ENCODE data around the gene RGS8.

RGS8 gene

GRCh38 chr1:182684116-182684828 lies at the start of gene RGS8:
RGS8 (minus strand) TSS chr1:182684587; CDS start chr1:182669649, 14,938 bp downstream.
- no peak for DNase-seq (ENCODE audit: low read depth)

- DNase-seq (ENCODE audit: low read depth), result no peak
Observed at GRCh38 chr1:182731852-182732575, 47.6 kb upstream of the RGS8 start.

- DNase-seq (ENCODE audit: low read depth), result peak; percentile 3
Observed at GRCh38 chr1:182726912-182727311, 42.5 kb upstream of the RGS8 start.

- DNase-seq (ENCODE audit: low read depth), result peak; percentile 78
Observed at GRCh38 chr1:182725259-182726255, 41.2 kb upstream of the RGS8 start.

- DNase-seq (ENCODE audit: low read depth), result no peak
Observed at GRCh38 chr1:182724215-182724614, 39.8 kb upstream of the RGS8 start.

- DNase-seq (ENCODE audit: low read depth), result no peak
Observed at GRCh38 chr1:182723200-182723599, 38.8 kb upstream of the RGS8 start.

GRCh38 chr1:182721525-182721924 lies 37.1 kb upstream of the RGS8 start:
- no peak for DNase-seq (ENCODE audit: low read depth)

GRCh38 chr1:182720463-182720862 lies 36.1 kb upstream of the RGS8 start:
- peak; percentile 30 for DNase-seq (ENCODE audit: low read depth)

- no peak for DNase-seq (ENCODE audit: low read depth)
Observed at GRCh38 chr1:182719553-182719952, 35.2 kb upstream of the RGS8 start.

GRCh38 chr1:182718311-182718710 lies 33.9 kb upstream of the RGS8 start:
- no peak for DNase-seq (ENCODE audit: low read depth)

- no peak for DNase-seq (ENCODE audit: low read depth)
Observed at GRCh38 chr1:182716740-182717720, 32.6 kb upstream of the RGS8 start.

- no peak for DNase-seq (ENCODE audit: low read depth)
Observed at GRCh38 chr1:182715531-182715930, 31.1 kb upstream of the RGS8 start.

GRCh38 chr1:182714546-182714945 lies 30.2 kb upstream of the RGS8 start:
- DNase-seq (ENCODE audit: low read depth), result no peak

- no peak for DNase-seq (ENCODE audit: low read depth)
Observed at GRCh38 chr1:182713939-182714338, 29.6 kb upstream of the RGS8 start.

GRCh38 chr1:182713492-182713891 lies 29.1 kb upstream of the RGS8 start:
- no peak for DNase-seq (ENCODE audit: low read depth)

GRCh38 chr1:182709855-182710254 lies 25.5 kb upstream of the RGS8 start:
- DNase-seq (ENCODE audit: low read depth), result no peak

- no peak for DNase-seq (ENCODE audit: low read depth)
Observed at GRCh38 chr1:182709225-182709764, 24.9 kb upstream of the RGS8 start.

GRCh38 chr1:182707122-182707521 lies 22.7 kb upstream of the RGS8 start:
- DNase-seq (ENCODE audit: low read depth), result no peak

GRCh38 chr1:182704677-182705076 lies 20.3 kb upstream of the RGS8 start:
- no peak for DNase-seq (ENCODE audit: low read depth)

GRCh38 chr1:182703539-182703938 lies 19.2 kb upstream of the RGS8 start:
- no peak for DNase-seq (ENCODE audit: low read depth)
